Glutamatergic neuron (in vitro differentiated cells): Measurements from ENCODE around the gene MED1. TPM values are rescaled to one million over a fixed set of nuclear protein-coding genes. Genes with fewer than 3 reads are reported as not detected.

ENCODE experiments used
- DNase-seq: peaks from one replicate; pipeline ENCODE4 v3.0.0; 2022
- H3K27ac Mint-ChIP-seq: one replicate; pipeline ENCODE4 v1.8.0; 2020; ENCODE audit warnings: mild to moderate bottlenecking, mixed read lengths, inconsistent platforms; ENCODE audit not compliant: unreplicated experiment
- H3K27me3 Mint-ChIP-seq: one replicate; pipeline ENCODE4 v1.8.0; 2020; ENCODE audit warnings: mild to moderate bottlenecking, moderate library complexity, mixed read lengths, inconsistent platforms; ENCODE audit not compliant: unreplicated experiment
- H3K36me3 Mint-ChIP-seq: one replicate; pipeline ENCODE4 v1.8.0; 2020; ENCODE audit warnings: mild to moderate bottlenecking, mixed read lengths, inconsistent platforms; ENCODE audit not compliant: unreplicated experiment
- H3K4me1 Mint-ChIP-seq: one replicate; pipeline ENCODE4 v1.8.0; 2020; ENCODE audit warnings: mild to moderate bottlenecking, low read depth, mixed read lengths, inconsistent platforms; ENCODE audit not compliant: unreplicated experiment
- H3K4me3 Mint-ChIP-seq: one replicate; pipeline ENCODE4 v1.8.0; 2020; ENCODE audit warnings: mild to moderate bottlenecking, mixed read lengths, inconsistent platforms; ENCODE audit not compliant: unreplicated experiment
- H3K9me3 Mint-ChIP-seq: one replicate; pipeline ENCODE4 v1.8.0; 2020; ENCODE audit warnings: mild to moderate bottlenecking, moderate library complexity, mixed read lengths, inconsistent platforms; ENCODE audit not compliant: unreplicated experiment
- CTCF ChIP-seq: fragments of 200-600 bp; sonication (generic); IDR thresholded peaks from one replicate; pipeline ENCODE4 v1.5.0; 2021; ENCODE audit not compliant: partially characterized antibody, unreplicated experiment
- total RNA-seq: library from RNA; stranded (reverse); fragmentation: NEBNext Ultra II Directional; extraction: Animal tissue kit (Norgen Biotek cat#: 25700); gene quantifications from one replicate; pipeline ENCODE4 v1.2.1, GENCODE V29; 2021; ENCODE audit not compliant: unreplicated experiment

MED1 gene
- total RNA-seq, 1 donor from 2014 or later, result 46.0 TPM

- no peak for TF ChIP-seq CTCF
- Mint-ChIP-seq H3K36me3 (no peaks in the 10 kb centered on the region), H3K9me3 (peaks cover 9% of the 10 kb centered on the region), H3K4me3 (peak overlapping the region; percentile 73), H3K4me1 (peaks cover 3% of the 10 kb centered on the region), H3K27ac (no peak overlapping the region), H3K27me3 (peaks cover 4% of the 10 kb centered on the region)
- DNase-seq, result no peak
These were observed 48.0 kb downstream of the MED1 start for GRCh38 chr17:39402890-39403605.

- peaks cover 9% of the 10 kb centered on the region for H3K9me3 Mint-ChIP-seq
- TF ChIP-seq CTCF, result no peak
- H3K27me3 Mint-ChIP-seq, result peaks cover 4% of the 10 kb centered on the region
- H3K4me3 Mint-ChIP-seq, result peak overlapping the region; percentile 97
- no peaks in the 10 kb centered on the region for H3K36me3 Mint-ChIP-seq
- peak; percentile 93 for DNase-seq
- H3K27ac Mint-ChIP-seq, result peak overlapping the region; percentile 93
- H3K4me1 Mint-ChIP-seq, result peaks cover 3% of the 10 kb centered on the region
These were observed 48.7 kb downstream of the MED1 start for GRCh38 chr17:39402244-39402889.

- peak within 1 kb of the TSS; percentile 98 for H3K4me3 Mint-ChIP-seq
- peaks cover 3% of the 10 kb centered on the region for H3K4me1 Mint-ChIP-seq
- peak; percentile 96 for DNase-seq
- H3K36me3 Mint-ChIP-seq, result no peaks in the 10 kb centered on the region
- H3K9me3 Mint-ChIP-seq, result peaks cover 9% of the 10 kb centered on the region
- TF ChIP-seq CTCF, result no peak
- H3K27ac Mint-ChIP-seq, result peak within 1 kb of the TSS; percentile 93
- H3K27me3 Mint-ChIP-seq, result peaks cover 4% of the 10 kb centered on the region
These were observed 49.4 kb downstream of the MED1 start, which contains the start of gene FBXL20 for GRCh38 chr17:39401412-39402243. TSS of gene FBXL20 (minus strand) at chr17:39401626. CDS start at chr17:39401402, 224 bp downstream.

- Mint-ChIP-seq H3K27ac (peak overlapping the region; percentile 92), H3K27me3 (peaks cover 4% of the 10 kb centered on the region), H3K4me3 (peak overlapping the region; percentile 98), H3K4me1 (peaks cover 3% of the 10 kb centered on the region), H3K36me3 (no peaks in the 10 kb centered on the region), H3K9me3 (peaks cover 9% of the 10 kb centered on the region)
- no peak for TF ChIP-seq CTCF
- DNase-seq, result peak; percentile 38
These were observed 50.3 kb downstream of the MED1 start for GRCh38 chr17:39400547-39401411.
